ENCODE measurements around the gene REC8. TPM values are rescaled to one million over a fixed set of nuclear protein-coding genes. Genes with fewer than 3 reads are reported as not detected.
A peak's percentile ranks its signal among the peaks of the same experiment; 100 is the strongest.

REC8 gene
- total and polyA plus RNA-seq, 2 of the 13 experiments (the other 11 are each of a cell fraction or from before 2014, with no cell fraction given): 3.4 to 14.7 TPM

- no peak for TF ChIP-seq ZNF646 (CRISPR knock-in tag; IDR thresholded peaks at IDR 0.05)
- TF ChIP-seq ZNF343 (CRISPR knock-in tag; IDR thresholded peaks at IDR 0.05): no peak
- TF ChIP-seq NFYC (CRISPR knock-in tag; IDR thresholded peaks at IDR 0.05): no peak
- TF ChIP-seq GATAD1 (CRISPR knock-in tag; IDR thresholded peaks at IDR 0.05): no peak
- no peak for TF ChIP-seq ZNF781 (CRISPR knock-in tag; IDR thresholded peaks at IDR 0.05; ENCODE audit: borderline replicate concordance, not compliant biosample characterization)
- TF ChIP-seq CBFB (CRISPR knock-in tag; IDR thresholded peaks at IDR 0.05): 0 out of 2 replicates have a peak, but pooled peaks have one; percentile 18
- TF ChIP-seq ZHX1 (CRISPR knock-in tag; IDR thresholded peaks at IDR 0.05; ENCODE audit: low read depth): no peak
- TF ChIP-seq HOXA3 (CRISPR knock-in tag; IDR thresholded peaks at IDR 0.05): no peak
- TF ChIP-seq SNAI1 (CRISPR knock-in tag; IDR thresholded peaks at IDR 0.05; ENCODE audit: borderline replicate concordance): no peak
- TF ChIP-seq RAD51 (IDR thresholded peaks at IDR 0.05; ENCODE audit: borderline replicate concordance): 0 out of 2 replicates have a peak, but pooled peaks have one; percentile 16
- TF ChIP-seq ZNF296 (CRISPR knock-in tag; conservative IDR thresholded peaks at IDR 0.05): no peak
- no peak for TF ChIP-seq SKIL (CRISPR knock-in tag; IDR thresholded peaks at IDR 0.05; ENCODE audit: borderline replicate concordance)
- no peak for TF ChIP-seq BRCA1 (CRISPR knock-in tag; IDR thresholded peaks at IDR 0.05)
- TF ChIP-seq ZNF503 (CRISPR knock-in tag; IDR thresholded peaks at IDR 0.05): no peak
Measured at GRCh38 chr14:24206260-24207103, 34.6 kb downstream of the REC8 start (continued).

Data from HepG2 (cell line).